A673 (cell line): Measurements from ENCODE around the gene DCLK1. TPM values are rescaled to one million over a fixed set of nuclear protein-coding genes. Genes with fewer than 3 reads are reported as not detected.

Experiments
- BruUV-seq: library from RNA; stranded (reverse); fragments of 400-500 nt; replicated peaks from 2 replicates; lab custom pipeline; 2021; lab: Mats Ljungman, UMichigan
- CTCF ChIA-PET: fragments of 300-600 bp; sonication (Branson Sonifier 250); formaldehyde crosslinking; loops from one replicate; lab custom pipeline; 2022; ENCODE audit warnings: antibody characterized with exemption; lab: Charles Lee
- POLR2A ChIA-PET: fragments of 300-600 bp; sonication (Branson Sonifier 250); formaldehyde crosslinking; loops from one replicate; lab custom pipeline; 2022; ENCODE audit warnings: antibody characterized with exemption; ENCODE audit not compliant: low non-redundant PET; lab: Charles Lee
- DNase-seq: peaks from one replicate; pipeline ENCODE4 v3.0.0-alpha.2; 2015; ENCODE audit warnings: low spot score
- H3K27ac ChIP-seq: fragments of 200-600 bp; sonication (generic); 2 replicates; pipeline ENCODE4 v1.5.1; 2016; ENCODE audit warnings: mixed run types, low read depth, mild to moderate bottlenecking, mixed read lengths, antibody characterized with exemption, low read length; ENCODE audit not compliant: poor library complexity, severe bottlenecking
- H3K27me3 ChIP-seq: fragments of 200-600 bp; sonication (generic); replicated peaks from 2 replicates; pipeline ENCODE4 v1.6.1; 2017; ENCODE audit warnings: mixed run types, low read depth, mild to moderate bottlenecking, mixed read lengths, antibody characterized with exemption, low read length; ENCODE audit not compliant: insufficient read depth, poor library complexity
- H3K36me3 ChIP-seq: fragments of 200-600 bp; sonication (generic); 2 replicates; pipeline ENCODE4 v1.6.1; 2016; ENCODE audit warnings: mixed run types, mild to moderate bottlenecking, mixed read lengths, antibody characterized with exemption, low read length; ENCODE audit not compliant: insufficient read depth, poor library complexity, severe bottlenecking
- H3K4me1 ChIP-seq: fragments of 200-600 bp; sonication (generic); 2 replicates; pipeline ENCODE4 v1.6.1; 2017; ENCODE audit warnings: mixed run types, mild to moderate bottlenecking, mixed read lengths, antibody characterized with exemption, low read length; ENCODE audit not compliant: insufficient read depth, poor library complexity, severe bottlenecking
- H3K4me3 ChIP-seq: fragments of 200-600 bp; sonication (generic); 2 replicates; pipeline ENCODE4 v1.5.1; 2016; ENCODE audit warnings: low read depth, mixed run types, mild to moderate bottlenecking, mixed read lengths, low read length; ENCODE audit not compliant: poor library complexity, severe bottlenecking
- H3K9me3 ChIP-seq: fragments of 200-600 bp; sonication (generic); 2 replicates; pipeline ENCODE4 v1.6.1; 2016; ENCODE audit warnings: mixed run types, low read depth, mild to moderate bottlenecking, mixed read lengths, antibody characterized with exemption, low read length; ENCODE audit not compliant: poor library complexity, severe bottlenecking
- EZH2 ChIP-seq: fragments of 200-600 bp; sonication (generic); IDR thresholded peaks from 2 replicates; pipeline ENCODE4 v1.6.1; 2017; ENCODE audit warnings: borderline replicate concordance, low read depth, mild to moderate bottlenecking, mixed read lengths, antibody characterized with exemption, low read length; ENCODE audit not compliant: poor library complexity, severe bottlenecking
- intact Hi-C: fragments of 100-400 bp; cut with micrococcal nuclease; formaldehyde crosslinking; loops from one replicate; pipeline ENCODE4 v1.10.0; 2022; ENCODE audit not compliant: unreplicated experiment
- total RNA-seq: library from RNA; stranded (reverse); gene quantifications from 2 replicates; pipeline ENCODE4 v1.2.3, GENCODE V29; 2021
- TF ChIP-seq, protein P1 (sequence below): fragments of 300-800, 200-600 bp; sonication (generic); conservative IDR thresholded peaks from 2 replicates; pipeline ENCODE4 v1.5.1; 2017; ENCODE audit warnings: low read depth, mild to moderate bottlenecking, antibody characterized with exemption, low read length, moderate library complexity, mixed read lengths

DCLK1 gene
- total RNA-seq, 1 experiment from 2014 or later: 11.2 TPM

- H3K27ac ChIP-seq: no peak overlapping the region
- intact Hi-C loops: loop anchor here (10.0 kb wide), 1 partner anchor 147 kb away; no protein-coding TSS in a partner anchor
- CTCF ChIA-PET: no interaction called here
Observed at GRCh38 chr13:35781036-35782000, 349.9 kb downstream of the DCLK1 start.

GRCh38 chr13:35780613-35781012, 350.6 kb downstream of the DCLK1 start:
- Histone ChIP-seq H3K36me3 (no peaks in the 10 kb centered on the region), H3K9me3 (no peaks in the 10 kb centered on the region), H3K4me1 (no peaks in the 10 kb centered on the region), H3K27ac (no peak overlapping the region), H3K27me3 (no peaks in the 10 kb centered on the region), H3K4me3 (no peak overlapping the region)
- ChIA-PET CTCF (no interaction called here), POLR2A (no interaction called here)
- TF ChIP-seq, protein P1, sequence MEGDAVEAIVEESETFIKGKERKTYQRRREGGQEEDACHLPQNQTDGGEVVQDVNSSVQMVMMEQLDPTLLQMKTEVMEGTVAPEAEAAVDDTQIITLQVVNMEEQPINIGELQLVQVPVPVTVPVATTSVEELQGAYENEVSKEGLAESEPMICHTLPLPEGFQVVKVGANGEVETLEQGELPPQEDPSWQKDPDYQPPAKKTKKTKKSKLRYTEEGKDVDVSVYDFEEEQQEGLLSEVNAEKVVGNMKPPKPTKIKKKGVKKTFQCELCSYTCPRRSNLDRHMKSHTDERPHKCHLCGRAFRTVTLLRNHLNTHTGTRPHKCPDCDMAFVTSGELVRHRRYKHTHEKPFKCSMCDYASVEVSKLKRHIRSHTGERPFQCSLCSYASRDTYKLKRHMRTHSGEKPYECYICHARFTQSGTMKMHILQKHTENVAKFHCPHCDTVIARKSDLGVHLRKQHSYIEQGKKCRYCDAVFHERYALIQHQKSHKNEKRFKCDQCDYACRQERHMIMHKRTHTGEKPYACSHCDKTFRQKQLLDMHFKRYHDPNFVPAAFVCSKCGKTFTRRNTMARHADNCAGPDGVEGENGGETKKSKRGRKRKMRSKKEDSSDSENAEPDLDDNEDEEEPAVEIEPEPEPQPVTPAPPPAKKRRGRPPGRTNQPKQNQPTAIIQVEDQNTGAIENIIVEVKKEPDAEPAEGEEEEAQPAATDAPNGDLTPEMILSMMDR: no peak
- TF ChIP-seq EZH2: no peak
- no TSS peak for BruUV-seq
- no peak for DNase-seq
- intact Hi-C loops: loop anchor here (10.0 kb wide), 1 partner anchor 146 kb away; no protein-coding TSS in a partner anchor

More at GRCh38 chr13:35781036-35782000, 349.9 kb downstream of the DCLK1 start:
- H3K27me3 ChIP-seq: no peaks in the 10 kb centered on the region
- no peaks in the 10 kb centered on the region for H3K4me1 ChIP-seq
- no peaks in the 10 kb centered on the region for H3K36me3 ChIP-seq
- no peak for TF ChIP-seq EZH2
- TF ChIP-seq, protein P1: no peak
- BruUV-seq: no TSS peak
- H3K9me3 ChIP-seq: no peaks in the 10 kb centered on the region
- POLR2A ChIA-PET: interaction anchor here (0.6 kb wide), 1 partner anchor 112 kb away, joined by 3 read pairs; no protein-coding TSS in a partner anchor
- H3K4me3 ChIP-seq: no peak overlapping the region
- no peak for DNase-seq

- CTCF ChIA-PET: no interaction called here
- POLR2A ChIA-PET: no interaction called here
- DNase-seq: no peak
- Histone ChIP-seq H3K27me3 (no peaks in the 10 kb centered on the region), H3K4me1 (no peaks in the 10 kb centered on the region), H3K27ac (no peak overlapping the region), H3K9me3 (no peaks in the 10 kb centered on the region), H3K4me3 (no peak overlapping the region), H3K36me3 (no peaks in the 10 kb centered on the region)
- intact Hi-C loops: no loop called here
- TF ChIP-seq, protein P1: no peak
- no peak for TF ChIP-seq EZH2
- no TSS peak for BruUV-seq
Observed at GRCh38 chr13:35771898-35772297, 359.3 kb downstream of the DCLK1 start.
